HEK293 (cell line): Measurements from ENCODE around the gene ZC3H10.

Experiments
- CTCF ChIA-PET: fragments of 350-600 bp; formaldehyde crosslinking; extraction: SDS; loops from one replicate; lab custom pipeline; 2021; ENCODE audit warnings: antibody characterized with exemption; lab: Yijun Ruan, JAX
- POLR2A ChIA-PET: fragments of 300-600 bp; formaldehyde crosslinking; extraction: SDS; loops from one replicate; lab custom pipeline; 2020; ENCODE audit warnings: antibody characterized with exemption, inconsistent platforms; lab: Yijun Ruan, JAX
- H3K27ac ChIP-seq: fragments of 200-500 bp; sonication (Bioruptor generic); 2 replicates; pipeline ENCODE4 v1.5.1; 2014; ENCODE audit warnings: low read depth, low read length, control low read depth, inconsistent platforms; ENCODE audit errors: extremely low read depth
- H3K36me3 ChIP-seq, 2 experiments: fragments of 200-500 bp in 1 of 2; sonication (Bioruptor generic) in 1 of 2; 1 replicate in 1 of 2; 2 replicates in 1 of 2; pipeline ENCODE4 v1.5.1; 2014 to 2017; ENCODE audit warnings: inconsistent platforms in 2 of 2, low read length in 2 of 2; ENCODE audit not compliant: control insufficient read depth in 2 of 2, insufficient read depth in 1 of 2
- H3K4me1 ChIP-seq: fragments of 200-500 bp; sonication (Bioruptor generic); 2 replicates; pipeline ENCODE4 v1.5.1; 2014; ENCODE audit warnings: mild to moderate bottlenecking, low read length, inconsistent platforms; ENCODE audit not compliant: control insufficient read depth, insufficient read depth
- H3K4me3 ChIP-seq: 2 replicates; pipeline ENCODE4 v1.5.1; 2011; ENCODE audit warnings: low read depth, mild to moderate bottlenecking, control low read depth, low read length, moderate library complexity
- H3K9me3 ChIP-seq: fragments of 200-500 bp; sonication (Bioruptor generic); 2 replicates; pipeline ENCODE4 v1.5.1; 2014; ENCODE audit warnings: low read depth, low read length, inconsistent platforms; ENCODE audit not compliant: control insufficient read depth, insufficient read depth
- GLI2 ChIP-seq: fragments of 450-650 bp; formaldehyde crosslinking; IDR thresholded peaks from 2 replicates; pipeline ENCODE4; 2017; ENCODE audit warnings: missing biosample characterization, missing genetic modification characterization, low read depth, borderline replicate concordance
- MEIS1 ChIP-seq: sonication (generic); formaldehyde crosslinking; IDR thresholded peaks from 2 replicates; pipeline ENCODE4 v1.8.1; 2022; ENCODE audit warnings: missing genetic modification reagents, mild to moderate bottlenecking, borderline replicate concordance
- OSR2 ChIP-seq: fragments of 450-650 bp; formaldehyde crosslinking; IDR thresholded peaks from 2 replicates; pipeline ENCODE4 v1.5.1; 2016; ENCODE audit warnings: missing biosample characterization, missing genetic modification characterization
- RBAK ChIP-seq: fragments of 450-650 bp; formaldehyde crosslinking; IDR thresholded peaks from 2 replicates; pipeline ENCODE4 v1.5.1; 2016; ENCODE audit warnings: missing biosample characterization, missing genetic modification characterization
- SP7 ChIP-seq: fragments of 450-650 bp; formaldehyde crosslinking; IDR thresholded peaks from 2 replicates; pipeline ENCODE4 v1.5.1; 2016; ENCODE audit warnings: missing biosample characterization, missing genetic modification characterization
- ZBTB48 ChIP-seq: fragments of 450-650 bp; formaldehyde crosslinking; IDR thresholded peaks from 2 replicates; pipeline ENCODE4 v1.5.1; 2016; ENCODE audit warnings: missing biosample characterization, missing genetic modification characterization
- ZNF184 ChIP-seq: fragments of 450-650 bp; IDR thresholded peaks from 2 replicates; pipeline ENCODE4 v1.5.1; 2018; ENCODE audit warnings: missing biosample characterization, mild to moderate bottlenecking, missing genetic modification characterization
- ZNF571 ChIP-seq: fragments of 450-650 bp; formaldehyde crosslinking; IDR thresholded peaks from 2 replicates; pipeline ENCODE4 v1.5.0; 2017; ENCODE audit warnings: missing biosample characterization, missing genetic modification characterization
- ZNF629 ChIP-seq: fragments of 450-650 bp; formaldehyde crosslinking; IDR thresholded peaks from 2 replicates; pipeline ENCODE4 v1.5.1; 2017; ENCODE audit warnings: missing biosample characterization, missing genetic modification characterization
- ZNF660 ChIP-seq: fragments of 450-650 bp; IDR thresholded peaks from 2 replicates; pipeline ENCODE4 v1.5.1; 2018; ENCODE audit warnings: missing biosample characterization, mild to moderate bottlenecking, missing genetic modification characterization
- ZSCAN30 ChIP-seq: fragments of 450-650 bp; IDR thresholded peaks from 2 replicates; pipeline ENCODE4 v1.5.1; 2018; ENCODE audit warnings: missing biosample characterization, mild to moderate bottlenecking, missing genetic modification characterization, moderate library complexity
- TF ChIP-seq, protein P1 (sequence below): fragments of 450-650 bp; IDR thresholded peaks from 2 replicates; pipeline ENCODE4 v1.5.1; 2018; ENCODE audit warnings: missing biosample characterization, missing genetic modification characterization
- TF ChIP-seq, protein P2 (sequence below): fragments of 450-650 bp; formaldehyde crosslinking; IDR thresholded peaks from 2 replicates; pipeline ENCODE4 v1.5.1; 2016; ENCODE audit warnings: missing biosample characterization, missing genetic modification characterization
- TF ChIP-seq, protein P3 (sequence below): fragments of 450-650 bp; formaldehyde crosslinking; IDR thresholded peaks from 2 replicates; pipeline ENCODE4 v1.5.1; 2017; ENCODE audit warnings: missing biosample characterization, missing genetic modification characterization
- TF ChIP-seq, protein P4 (sequence below): fragments of 450-650 bp; formaldehyde crosslinking; IDR thresholded peaks from 2 replicates; pipeline ENCODE4 v1.5.1; 2016; ENCODE audit warnings: missing biosample characterization, missing genetic modification characterization, low read depth
- TF ChIP-seq, protein P5 (sequence below): fragments of 450-650 bp; formaldehyde crosslinking; IDR thresholded peaks from 2 replicates; pipeline ENCODE4 v1.5.1; 2016; ENCODE audit warnings: missing biosample characterization, missing genetic modification characterization
- TF ChIP-seq, protein P6 (sequence below): fragments of 450-650 bp; formaldehyde crosslinking; IDR thresholded peaks from 2 replicates; pipeline ENCODE4 v1.5.1; 2016; ENCODE audit warnings: missing biosample characterization, missing genetic modification characterization
- TF ChIP-seq, protein P7 (sequence below): fragments of 450-650 bp; IDR thresholded peaks from 2 replicates; pipeline ENCODE4 v1.5.1; 2018; ENCODE audit warnings: missing biosample characterization, mild to moderate bottlenecking, missing genetic modification characterization
- TF ChIP-seq, protein P8 (sequence below): fragments of 450-650 bp; formaldehyde crosslinking; IDR thresholded peaks from 2 replicates; pipeline ENCODE4 v1.5.1; 2017; ENCODE audit warnings: missing biosample characterization, missing genetic modification characterization
- TF ChIP-seq, protein P9 (sequence below): fragments of 450-650 bp; formaldehyde crosslinking; IDR thresholded peaks from 2 replicates; pipeline ENCODE4 v1.5.1; 2017; ENCODE audit warnings: missing biosample characterization, missing genetic modification characterization

ZC3H10 gene

DNA sequence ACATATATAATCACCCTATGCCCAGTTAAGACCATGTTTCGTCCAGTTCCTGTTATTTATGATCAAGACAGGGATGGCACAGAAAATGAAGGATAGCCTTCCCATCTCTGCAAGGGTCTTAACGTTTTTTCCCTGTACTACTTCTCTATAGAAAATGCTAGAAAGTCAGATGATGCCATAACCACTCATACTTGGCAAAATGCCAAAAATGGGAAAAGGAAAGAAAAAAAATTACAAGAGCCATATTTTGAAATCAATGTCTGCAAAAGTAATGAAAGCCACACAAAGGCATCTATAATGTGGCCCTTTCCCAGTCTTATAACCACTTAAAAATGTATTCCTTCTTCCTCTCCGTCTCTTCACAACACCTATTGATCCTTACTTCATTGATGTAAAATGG lies 32.5 kb downstream of the ZC3H10 start:
- no peak overlapping the region for H3K27ac ChIP-seq
- H3K4me3 ChIP-seq, result no peak overlapping the region
- H3K9me3 ChIP-seq, result no peaks in the 10 kb centered on the region
- H3K4me1 ChIP-seq, result peaks cover 6% of the 10 kb centered on the region
- H3K36me3 ChIP-seq, result peaks cover 0 to 17% of the 10 kb centered on the region in 2 experiments
- ChIA-PET CTCF (interaction anchor here (0.6 to 0.7 kb wide), 3 partner anchors 133 to 211 kb away, joined by 3 to 4 read pairs (median 3); no protein-coding TSS in a partner anchor), POLR2A (interaction anchor here (3.6 kb wide), 1 partner anchor 23 kb away, joined by 22 read pairs; the partner anchor contains the start of gene ESYT1)
- TF ChIP-seq ZBTB48 (no peak), GLI2 (tag by site-specific recombination) (0 out of 2 replicates have a peak, but pooled peaks have one; percentile 66), ZNF184 (tag by site-specific recombination) (peak; percentile 96), ZNF629 (tag by site-specific recombination) (peak; percentile 31; the same call in 1 of the 2 replicates), OSR2 (tag by site-specific recombination) (no peak), ZNF571 (tag by site-specific recombination) (no peak), ZNF660 (peak; percentile 96), MEIS1 (CRISPR knock-in tag) (no peak), SP7 (peak; percentile 54), ZSCAN30 (tag by site-specific recombination) (peak; percentile 42; the same call in 1 of the 2 replicates), RBAK (no peak)
- TF ChIP-seq, protein P1, sequence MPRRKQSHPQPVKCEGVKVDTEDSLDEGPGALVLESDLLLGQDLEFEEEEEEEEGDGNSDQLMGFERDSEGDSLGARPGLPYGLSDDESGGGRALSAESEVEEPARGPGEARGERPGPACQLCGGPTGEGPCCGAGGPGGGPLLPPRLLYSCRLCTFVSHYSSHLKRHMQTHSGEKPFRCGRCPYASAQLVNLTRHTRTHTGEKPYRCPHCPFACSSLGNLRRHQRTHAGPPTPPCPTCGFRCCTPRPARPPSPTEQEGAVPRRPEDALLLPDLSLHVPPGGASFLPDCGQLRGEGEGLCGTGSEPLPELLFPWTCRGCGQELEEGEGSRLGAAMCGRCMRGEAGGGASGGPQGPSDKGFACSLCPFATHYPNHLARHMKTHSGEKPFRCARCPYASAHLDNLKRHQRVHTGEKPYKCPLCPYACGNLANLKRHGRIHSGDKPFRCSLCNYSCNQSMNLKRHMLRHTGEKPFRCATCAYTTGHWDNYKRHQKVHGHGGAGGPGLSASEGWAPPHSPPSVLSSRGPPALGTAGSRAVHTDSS (tag by site-specific recombination), result no peak
- TF ChIP-seq, protein P2, sequence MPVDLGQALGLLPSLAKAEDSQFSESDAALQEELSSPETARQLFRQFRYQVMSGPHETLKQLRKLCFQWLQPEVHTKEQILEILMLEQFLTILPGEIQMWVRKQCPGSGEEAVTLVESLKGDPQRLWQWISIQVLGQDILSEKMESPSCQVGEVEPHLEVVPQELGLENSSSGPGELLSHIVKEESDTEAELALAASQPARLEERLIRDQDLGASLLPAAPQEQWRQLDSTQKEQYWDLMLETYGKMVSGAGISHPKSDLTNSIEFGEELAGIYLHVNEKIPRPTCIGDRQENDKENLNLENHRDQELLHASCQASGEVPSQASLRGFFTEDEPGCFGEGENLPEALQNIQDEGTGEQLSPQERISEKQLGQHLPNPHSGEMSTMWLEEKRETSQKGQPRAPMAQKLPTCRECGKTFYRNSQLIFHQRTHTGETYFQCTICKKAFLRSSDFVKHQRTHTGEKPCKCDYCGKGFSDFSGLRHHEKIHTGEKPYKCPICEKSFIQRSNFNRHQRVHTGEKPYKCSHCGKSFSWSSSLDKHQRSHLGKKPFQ (tag by site-specific recombination), result no peak
- TF ChIP-seq, protein P3, sequence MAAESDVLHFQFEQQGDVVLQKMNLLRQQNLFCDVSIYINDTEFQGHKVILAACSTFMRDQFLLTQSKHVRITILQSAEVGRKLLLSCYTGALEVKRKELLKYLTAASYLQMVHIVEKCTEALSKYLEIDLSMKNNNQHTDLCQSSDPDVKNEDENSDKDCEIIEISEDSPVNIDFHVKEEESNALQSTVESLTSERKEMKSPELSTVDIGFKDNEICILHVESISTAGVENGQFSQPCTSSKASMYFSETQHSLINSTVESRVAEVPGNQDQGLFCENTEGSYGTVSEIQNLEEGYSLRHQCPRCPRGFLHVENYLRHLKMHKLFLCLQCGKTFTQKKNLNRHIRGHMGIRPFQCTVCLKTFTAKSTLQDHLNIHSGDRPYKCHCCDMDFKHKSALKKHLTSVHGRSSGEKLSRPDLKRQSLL, result peak; percentile 42; the same call in 1 of the 2 replicates
- TF ChIP-seq, protein P4, sequence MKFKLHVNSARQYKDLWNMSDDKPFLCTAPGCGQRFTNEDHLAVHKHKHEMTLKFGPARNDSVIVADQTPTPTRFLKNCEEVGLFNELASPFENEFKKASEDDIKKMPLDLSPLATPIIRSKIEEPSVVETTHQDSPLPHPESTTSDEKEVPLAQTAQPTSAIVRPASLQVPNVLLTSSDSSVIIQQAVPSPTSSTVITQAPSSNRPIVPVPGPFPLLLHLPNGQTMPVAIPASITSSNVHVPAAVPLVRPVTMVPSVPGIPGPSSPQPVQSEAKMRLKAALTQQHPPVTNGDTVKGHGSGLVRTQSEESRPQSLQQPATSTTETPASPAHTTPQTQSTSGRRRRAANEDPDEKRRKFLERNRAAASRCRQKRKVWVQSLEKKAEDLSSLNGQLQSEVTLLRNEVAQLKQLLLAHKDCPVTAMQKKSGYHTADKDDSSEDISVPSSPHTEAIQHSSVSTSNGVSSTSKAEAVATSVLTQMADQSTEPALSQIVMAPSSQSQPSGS (tag by site-specific recombination), result peak; percentile 42
- TF ChIP-seq, protein P5, sequence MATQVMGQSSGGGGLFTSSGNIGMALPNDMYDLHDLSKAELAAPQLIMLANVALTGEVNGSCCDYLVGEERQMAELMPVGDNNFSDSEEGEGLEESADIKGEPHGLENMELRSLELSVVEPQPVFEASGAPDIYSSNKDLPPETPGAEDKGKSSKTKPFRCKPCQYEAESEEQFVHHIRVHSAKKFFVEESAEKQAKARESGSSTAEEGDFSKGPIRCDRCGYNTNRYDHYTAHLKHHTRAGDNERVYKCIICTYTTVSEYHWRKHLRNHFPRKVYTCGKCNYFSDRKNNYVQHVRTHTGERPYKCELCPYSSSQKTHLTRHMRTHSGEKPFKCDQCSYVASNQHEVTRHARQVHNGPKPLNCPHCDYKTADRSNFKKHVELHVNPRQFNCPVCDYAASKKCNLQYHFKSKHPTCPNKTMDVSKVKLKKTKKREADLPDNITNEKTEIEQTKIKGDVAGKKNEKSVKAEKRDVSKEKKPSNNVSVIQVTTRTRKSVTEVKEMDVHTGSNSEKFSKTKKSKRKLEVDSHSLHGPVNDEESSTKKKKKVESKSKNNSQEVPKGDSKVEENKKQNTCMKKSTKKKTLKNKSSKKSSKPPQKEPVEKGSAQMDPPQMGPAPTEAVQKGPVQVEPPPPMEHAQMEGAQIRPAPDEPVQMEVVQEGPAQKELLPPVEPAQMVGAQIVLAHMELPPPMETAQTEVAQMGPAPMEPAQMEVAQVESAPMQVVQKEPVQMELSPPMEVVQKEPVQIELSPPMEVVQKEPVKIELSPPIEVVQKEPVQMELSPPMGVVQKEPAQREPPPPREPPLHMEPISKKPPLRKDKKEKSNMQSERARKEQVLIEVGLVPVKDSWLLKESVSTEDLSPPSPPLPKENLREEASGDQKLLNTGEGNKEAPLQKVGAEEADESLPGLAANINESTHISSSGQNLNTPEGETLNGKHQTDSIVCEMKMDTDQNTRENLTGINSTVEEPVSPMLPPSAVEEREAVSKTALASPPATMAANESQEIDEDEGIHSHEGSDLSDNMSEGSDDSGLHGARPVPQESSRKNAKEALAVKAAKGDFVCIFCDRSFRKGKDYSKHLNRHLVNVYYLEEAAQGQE (tag by site-specific recombination), result no peak
- TF ChIP-seq, protein P6, sequence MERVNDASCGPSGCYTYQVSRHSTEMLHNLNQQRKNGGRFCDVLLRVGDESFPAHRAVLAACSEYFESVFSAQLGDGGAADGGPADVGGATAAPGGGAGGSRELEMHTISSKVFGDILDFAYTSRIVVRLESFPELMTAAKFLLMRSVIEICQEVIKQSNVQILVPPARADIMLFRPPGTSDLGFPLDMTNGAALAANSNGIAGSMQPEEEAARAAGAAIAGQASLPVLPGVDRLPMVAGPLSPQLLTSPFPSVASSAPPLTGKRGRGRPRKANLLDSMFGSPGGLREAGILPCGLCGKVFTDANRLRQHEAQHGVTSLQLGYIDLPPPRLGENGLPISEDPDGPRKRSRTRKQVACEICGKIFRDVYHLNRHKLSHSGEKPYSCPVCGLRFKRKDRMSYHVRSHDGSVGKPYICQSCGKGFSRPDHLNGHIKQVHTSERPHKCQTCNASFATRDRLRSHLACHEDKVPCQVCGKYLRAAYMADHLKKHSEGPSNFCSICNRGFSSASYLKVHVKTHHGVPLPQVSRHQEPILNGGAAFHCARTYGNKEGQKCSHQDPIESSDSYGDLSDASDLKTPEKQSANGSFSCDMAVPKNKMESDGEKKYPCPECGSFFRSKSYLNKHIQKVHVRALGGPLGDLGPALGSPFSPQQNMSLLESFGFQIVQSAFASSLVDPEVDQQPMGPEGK (tag by site-specific recombination), result no peak
- TF ChIP-seq, protein P7, sequence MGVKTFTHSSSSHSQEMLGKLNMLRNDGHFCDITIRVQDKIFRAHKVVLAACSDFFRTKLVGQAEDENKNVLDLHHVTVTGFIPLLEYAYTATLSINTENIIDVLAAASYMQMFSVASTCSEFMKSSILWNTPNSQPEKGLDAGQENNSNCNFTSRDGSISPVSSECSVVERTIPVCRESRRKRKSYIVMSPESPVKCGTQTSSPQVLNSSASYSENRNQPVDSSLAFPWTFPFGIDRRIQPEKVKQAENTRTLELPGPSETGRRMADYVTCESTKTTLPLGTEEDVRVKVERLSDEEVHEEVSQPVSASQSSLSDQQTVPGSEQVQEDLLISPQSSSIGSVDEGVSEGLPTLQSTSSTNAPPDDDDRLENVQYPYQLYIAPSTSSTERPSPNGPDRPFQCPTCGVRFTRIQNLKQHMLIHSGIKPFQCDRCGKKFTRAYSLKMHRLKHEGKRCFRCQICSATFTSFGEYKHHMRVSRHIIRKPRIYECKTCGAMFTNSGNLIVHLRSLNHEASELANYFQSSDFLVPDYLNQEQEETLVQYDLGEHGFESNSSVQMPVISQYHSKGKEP (tag by site-specific recombination), result peak; percentile 90
- TF ChIP-seq, protein P8, sequence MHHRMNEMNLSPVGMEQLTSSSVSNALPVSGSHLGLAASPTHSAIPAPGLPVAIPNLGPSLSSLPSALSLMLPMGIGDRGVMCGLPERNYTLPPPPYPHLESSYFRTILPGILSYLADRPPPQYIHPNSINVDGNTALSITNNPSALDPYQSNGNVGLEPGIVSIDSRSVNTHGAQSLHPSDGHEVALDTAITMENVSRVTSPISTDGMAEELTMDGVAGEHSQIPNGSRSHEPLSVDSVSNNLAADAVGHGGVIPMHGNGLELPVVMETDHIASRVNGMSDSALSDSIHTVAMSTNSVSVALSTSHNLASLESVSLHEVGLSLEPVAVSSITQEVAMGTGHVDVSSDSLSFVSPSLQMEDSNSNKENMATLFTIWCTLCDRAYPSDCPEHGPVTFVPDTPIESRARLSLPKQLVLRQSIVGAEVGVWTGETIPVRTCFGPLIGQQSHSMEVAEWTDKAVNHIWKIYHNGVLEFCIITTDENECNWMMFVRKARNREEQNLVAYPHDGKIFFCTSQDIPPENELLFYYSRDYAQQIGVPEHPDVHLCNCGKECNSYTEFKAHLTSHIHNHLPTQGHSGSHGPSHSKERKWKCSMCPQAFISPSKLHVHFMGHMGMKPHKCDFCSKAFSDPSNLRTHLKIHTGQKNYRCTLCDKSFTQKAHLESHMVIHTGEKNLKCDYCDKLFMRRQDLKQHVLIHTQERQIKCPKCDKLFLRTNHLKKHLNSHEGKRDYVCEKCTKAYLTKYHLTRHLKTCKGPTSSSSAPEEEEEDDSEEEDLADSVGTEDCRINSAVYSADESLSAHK (tag by site-specific recombination), result peak; percentile 34; the same call in 1 of the 2 replicates
- TF ChIP-seq, protein P9, sequence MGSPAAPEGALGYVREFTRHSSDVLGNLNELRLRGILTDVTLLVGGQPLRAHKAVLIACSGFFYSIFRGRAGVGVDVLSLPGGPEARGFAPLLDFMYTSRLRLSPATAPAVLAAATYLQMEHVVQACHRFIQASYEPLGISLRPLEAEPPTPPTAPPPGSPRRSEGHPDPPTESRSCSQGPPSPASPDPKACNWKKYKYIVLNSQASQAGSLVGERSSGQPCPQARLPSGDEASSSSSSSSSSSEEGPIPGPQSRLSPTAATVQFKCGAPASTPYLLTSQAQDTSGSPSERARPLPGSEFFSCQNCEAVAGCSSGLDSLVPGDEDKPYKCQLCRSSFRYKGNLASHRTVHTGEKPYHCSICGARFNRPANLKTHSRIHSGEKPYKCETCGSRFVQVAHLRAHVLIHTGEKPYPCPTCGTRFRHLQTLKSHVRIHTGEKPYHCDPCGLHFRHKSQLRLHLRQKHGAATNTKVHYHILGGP (tag by site-specific recombination), result peak; percentile 71
